Measurements from ENCODE around the gene CASZ1.

CASZ1 gene

DNA sequence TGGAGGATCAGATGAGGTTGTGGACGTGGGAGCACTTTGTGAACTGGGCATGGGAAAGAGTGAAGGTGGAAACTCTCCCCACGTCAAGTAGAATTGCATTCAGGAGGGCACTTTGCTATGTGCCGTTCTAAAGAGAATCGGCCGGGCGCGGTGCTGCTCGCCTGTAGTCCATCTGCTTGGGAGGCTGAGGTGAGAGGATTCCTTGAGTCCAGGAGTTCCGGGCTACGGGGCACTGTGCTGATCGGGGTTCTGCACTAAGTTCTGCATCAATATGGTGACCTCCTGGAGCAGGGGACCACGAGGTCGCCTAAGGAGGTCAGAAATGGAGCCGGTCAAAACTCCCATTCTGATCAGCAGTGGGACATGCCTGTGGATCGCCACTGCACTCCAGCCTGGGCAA, 179.8 kb downstream of the CASZ1 start:
- DNase-seq: no peak

DNA sequence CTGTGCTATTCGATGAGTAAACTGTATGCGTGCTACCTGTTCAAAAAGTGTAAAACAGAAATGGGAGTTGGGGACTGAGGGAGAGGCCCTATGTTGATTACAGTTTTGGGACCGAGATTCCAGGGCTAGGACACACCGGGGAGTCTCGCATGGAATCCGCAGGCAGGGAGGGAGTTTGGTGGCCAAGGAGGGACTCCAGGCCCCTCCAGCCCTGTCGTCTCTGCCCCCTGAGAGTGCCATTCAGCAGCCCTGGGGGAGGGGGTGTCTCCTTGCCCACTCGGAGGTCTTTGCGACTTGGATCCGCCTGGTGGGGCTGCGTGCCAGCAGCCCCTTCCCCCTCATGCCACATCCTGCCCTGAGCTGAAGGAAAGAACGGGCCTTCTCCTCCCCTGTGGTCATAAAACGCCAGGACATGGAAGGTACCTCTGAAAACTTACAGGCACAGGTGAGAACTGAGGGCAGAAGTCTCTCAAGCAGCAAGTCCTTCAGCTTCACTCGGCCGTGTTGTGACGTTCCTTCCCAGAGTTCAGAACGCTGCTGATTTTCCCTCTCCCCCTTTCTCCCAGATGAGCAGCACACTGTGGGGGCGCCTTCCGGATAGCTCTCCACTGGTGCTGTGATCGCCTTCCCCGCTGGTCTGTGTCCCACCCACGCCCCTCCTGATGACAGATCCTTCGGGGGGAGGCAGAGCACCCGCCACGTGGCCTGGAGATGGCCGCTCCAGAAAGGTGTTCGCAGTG, 180.3 kb downstream of the CASZ1 start:
- no peak for DNase-seq

DNA sequence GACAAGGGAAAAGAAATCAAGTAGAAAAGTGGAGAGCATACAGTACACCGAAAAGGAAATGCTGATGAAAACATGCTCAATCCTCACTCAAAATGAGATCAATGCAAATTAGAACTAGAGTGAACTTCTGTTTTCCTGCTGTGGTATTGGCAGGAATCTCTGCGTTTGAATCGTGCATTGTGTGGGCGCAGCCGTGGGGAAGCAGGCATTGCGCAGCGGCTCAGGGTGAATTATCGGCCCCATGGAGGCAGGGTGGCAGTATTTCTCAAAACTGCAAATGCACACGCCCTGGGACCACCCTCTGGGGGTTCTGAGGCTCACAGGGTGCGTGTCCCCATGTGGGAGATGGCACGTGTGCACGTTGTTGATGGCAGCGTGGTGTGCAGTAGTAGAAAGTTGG, 181.1 kb downstream of the CASZ1 start:
- DNase-seq: no peak

GRCh38 chr1:10614377-10615225, 181.8 kb downstream of the CASZ1 start:
- no peak for DNase-seq

DNA sequence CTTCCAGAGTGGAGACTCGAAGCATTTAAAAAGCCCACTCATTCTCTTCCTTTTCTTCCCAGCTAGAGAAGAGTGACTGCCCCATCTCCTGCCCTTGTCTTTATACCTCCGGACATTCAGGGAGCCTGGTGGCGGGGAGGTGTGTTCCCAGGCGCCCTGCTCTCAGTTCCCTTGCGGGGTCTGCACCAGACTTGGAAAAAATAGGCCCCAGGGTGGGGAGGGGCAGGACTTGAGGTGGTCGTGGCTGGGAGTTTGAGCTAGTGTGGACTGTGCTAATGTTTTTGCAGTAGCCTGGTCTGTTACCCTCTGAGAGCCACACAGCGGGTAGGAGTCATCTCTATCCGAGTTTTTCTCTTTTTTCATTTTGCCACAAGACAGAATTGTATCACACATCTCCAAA, 182.6 kb downstream of the CASZ1 start:
- no peak for DNase-seq

- no peak for DNase-seq
Measured at GRCh38 chr1:10613340-10613739, 183.1 kb downstream of the CASZ1 start.

DNA sequence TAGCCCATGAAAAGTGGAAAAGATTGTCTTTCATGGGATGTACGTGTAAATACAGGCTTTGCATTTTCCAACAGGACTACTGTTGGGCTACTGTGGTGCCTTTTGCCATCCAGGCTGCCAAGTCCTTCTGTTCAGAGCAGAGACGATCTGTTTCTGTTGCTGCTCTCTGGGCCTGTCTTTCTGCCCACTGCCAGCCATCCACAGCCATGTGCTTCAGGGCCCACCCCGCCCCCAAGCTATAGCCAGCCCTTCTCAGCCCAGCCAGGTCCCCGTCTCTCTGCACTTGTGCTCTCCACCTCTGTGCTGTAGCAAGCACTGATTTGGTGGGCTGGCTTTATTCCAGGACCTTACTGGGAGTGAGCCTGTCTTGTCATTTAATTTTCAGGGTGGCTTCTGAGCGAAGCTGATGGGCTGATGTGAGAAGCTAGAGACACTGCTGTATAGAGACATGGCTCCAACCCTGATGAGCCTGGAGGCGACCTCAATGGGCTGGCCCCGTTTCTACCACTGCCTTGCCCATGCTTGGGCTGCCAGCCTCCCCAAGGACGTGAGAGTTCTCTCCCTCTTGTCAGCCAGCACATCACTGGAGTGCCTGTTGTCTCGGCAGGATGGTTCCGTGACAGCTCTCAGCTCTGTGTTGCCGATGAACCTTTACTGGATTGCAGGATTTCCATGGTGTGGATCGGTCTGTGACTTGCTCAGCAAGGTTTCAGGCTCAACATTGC, 183.8 kb downstream of the CASZ1 start:
- DNase-seq: no peak

GRCh38 chr1:10610901-10611600, 185.4 kb downstream of the CASZ1 start:
- no peak for DNase-seq

DNA sequence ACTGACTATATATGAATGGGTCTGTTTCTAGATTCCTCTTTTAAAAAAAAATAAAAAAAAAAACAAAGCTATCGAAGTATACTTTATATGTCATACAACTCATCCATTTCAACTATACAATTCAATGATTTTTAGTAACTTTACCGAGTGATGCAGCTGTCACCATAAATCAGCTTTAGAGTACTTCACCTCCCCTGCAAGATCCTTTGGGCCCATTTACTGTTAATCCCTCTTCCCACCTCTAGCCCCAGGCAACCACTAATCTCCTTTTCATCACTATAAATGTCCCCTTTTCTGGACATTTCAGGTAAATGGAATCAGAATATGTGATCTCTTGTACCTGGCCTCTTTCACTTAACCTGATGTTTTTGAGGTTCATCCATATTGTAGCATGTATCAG, 187.8 kb downstream of the CASZ1 start:
- no peak for DNase-seq

DNA sequence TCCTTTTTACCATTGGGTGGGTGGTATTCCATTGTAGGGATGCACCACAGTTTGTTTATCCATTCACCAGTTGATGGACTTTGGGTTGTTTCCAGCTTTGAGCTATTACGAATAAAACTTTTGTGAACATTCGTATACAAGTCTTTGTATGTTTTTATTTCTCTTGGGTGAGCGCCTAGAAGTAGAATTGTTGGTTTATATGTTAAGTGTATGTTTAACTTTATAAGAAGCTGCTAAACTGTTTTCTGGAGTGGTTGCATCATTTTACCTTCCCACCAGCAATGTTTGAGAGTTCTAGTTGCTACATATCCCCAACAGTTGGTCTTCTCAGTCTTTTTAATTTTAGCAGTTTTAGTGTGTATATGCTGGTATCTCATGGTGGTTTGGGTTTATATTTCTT, 189.2 kb downstream of the CASZ1 start:
- DNase-seq: no peak

- no peak for DNase-seq
Measured at GRCh38 chr1:10606064-10606463, 190.4 kb downstream of the CASZ1 start.

DNA sequence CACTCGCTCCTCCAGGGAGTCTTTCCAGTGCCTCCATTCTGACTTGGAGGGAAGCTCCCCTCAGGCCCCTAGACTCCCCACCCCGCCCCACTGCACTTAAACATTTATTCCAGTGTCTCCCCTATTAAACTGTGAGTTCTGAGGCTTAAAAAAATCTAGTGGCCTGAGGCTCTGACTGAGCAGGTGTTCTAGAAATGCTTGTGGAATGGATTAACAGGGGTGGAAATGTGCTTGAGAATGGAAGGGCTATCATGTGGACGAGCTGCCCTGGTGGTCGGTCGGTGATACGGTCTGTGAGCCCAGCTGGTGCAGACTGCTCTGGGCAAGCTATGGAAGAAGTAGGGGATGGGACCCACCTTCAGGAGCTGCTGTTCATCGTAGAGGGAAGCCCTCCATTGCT, 191.5 kb downstream of the CASZ1 start:
- no peak for DNase-seq

GRCh38 chr1:10602936-10603335, 193.5 kb downstream of the CASZ1 start:
- no peak for DNase-seq

DNA sequence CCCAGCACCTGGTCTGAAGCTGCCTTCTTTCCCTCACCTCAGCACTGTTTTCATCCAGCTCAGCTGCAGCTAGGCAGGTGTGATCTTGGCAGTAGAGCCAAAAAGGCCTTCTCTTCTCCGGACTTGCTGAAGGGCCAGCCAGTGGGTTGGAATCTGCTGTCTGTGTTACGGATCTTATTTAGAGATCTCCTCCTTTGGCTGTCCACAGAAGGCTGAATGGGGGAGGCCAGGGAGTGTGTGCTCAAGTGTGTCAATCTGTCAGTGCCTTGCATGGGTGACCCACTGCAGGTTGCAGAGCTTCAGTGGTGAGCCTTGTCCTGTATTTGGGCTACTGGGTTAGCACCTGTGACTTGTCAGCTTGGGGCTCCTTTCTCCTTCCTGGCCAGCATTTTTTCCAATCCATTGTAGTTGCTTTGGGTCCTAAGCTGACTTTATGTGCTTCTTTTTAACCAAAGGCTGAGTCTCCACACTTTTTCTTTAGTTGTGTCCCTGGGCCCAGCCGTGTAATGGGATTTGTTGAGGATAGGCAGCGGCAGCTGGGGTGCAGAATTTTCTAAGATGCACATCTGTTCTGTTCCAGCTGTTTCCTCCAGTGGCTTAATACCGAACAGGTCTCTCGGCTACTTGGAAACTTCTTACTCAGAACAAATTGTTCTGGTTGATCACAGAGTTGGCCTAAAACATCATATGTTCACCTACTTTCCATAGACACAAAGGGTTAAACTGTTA, 194.9 kb downstream of the CASZ1 start:
- DNase-seq: no peak

DNA sequence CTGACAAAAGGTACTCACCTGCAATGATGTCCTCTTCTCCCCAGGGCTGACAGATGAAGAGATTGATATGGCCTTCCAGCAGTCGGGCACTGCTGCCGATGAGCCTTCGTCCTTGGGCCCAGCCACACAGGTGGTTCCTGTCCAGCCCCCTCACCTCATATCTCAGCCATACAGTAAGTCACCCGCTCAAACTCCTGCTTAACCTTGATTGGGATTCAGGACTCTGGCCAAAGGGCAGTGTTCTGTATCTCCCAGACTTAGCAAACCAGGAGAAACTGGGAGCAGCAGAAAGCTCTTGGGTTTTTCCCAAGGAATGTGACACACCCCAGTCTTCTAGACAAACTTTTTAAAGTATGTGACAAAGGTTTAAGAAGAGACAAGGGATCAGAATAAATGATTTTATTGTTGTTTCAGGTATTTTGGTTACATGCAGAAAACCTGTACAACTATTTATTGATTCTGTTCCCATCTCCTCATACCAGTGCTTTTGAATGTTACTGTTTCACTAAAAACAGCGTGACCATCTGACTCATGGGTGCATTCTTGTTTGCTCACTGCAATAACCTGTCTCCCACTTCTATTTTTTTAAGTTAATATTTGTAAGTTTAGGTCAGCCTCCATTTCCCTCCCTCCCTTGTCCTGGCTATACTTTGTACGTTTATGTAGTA, 197.1 kb downstream of the CASZ1 start:
- no peak for DNase-seq

GRCh38 chr1:10598389-10598702, 198.1 kb downstream of the CASZ1 start:
- no peak for DNase-seq

- DNase-seq: no peak
Measured at GRCh38 chr1:10597492-10598388, 198.7 kb downstream of the CASZ1 start.

DNA sequence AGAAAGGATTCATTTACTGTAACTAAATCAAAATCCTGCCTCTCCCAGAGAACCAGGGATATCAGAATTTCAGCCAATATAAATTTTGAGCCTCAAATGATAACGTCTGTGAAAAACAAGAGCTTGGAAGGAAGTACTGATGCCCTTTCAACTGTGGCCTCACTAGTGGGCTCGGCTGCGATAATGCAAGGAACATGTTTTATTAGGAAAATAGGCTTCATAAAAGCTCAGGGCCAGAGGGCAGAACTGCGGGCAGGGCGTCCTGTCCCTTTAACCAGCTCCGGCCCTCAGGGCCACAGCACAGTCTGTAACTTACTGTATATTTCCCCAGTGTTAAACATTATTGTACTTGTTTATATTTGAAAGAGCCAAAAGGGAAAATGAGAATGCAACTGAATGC, 199.7 kb downstream of the CASZ1 start:
- no peak for DNase-seq

- DNase-seq: no peak
Measured at GRCh38 chr1:10594595-10595223, 201.7 kb downstream of the CASZ1 start.

- no peak for DNase-seq
Measured at GRCh38 chr1:10593750-10594149, 202.7 kb downstream of the CASZ1 start.
